ENCODE measurements around the gene UBXN1. TPM values are rescaled to one million over a fixed set of nuclear protein-coding genes. Genes with fewer than 3 reads are reported as not detected.

UBXN1 gene
- total and polyA plus RNA-seq, 2 donors = 142 to 191 TPM

- peak in 3 of 9 donors; percentile 30 to 77 (median 38) for DNase-seq (ENCODE audit: low read depth in 6 of 9, low spot score in 9 of 9)
- WGBS = under 1% methylated on average over 17 of the region's 17 CpGs
- peaks cover 0 to 11% of the 10 kb centered on the region in 2 donors for H3K9me3 ChIP-seq (ENCODE audit: control insufficient read depth in 2 of 2, insufficient read depth in 1 of 2, low read length in 1 of 2)
- peak overlapping the region; percentile 94 for H3K27ac ChIP-seq (ENCODE audit: low read depth in 1 of 2, low read length in 1 of 2)
- no peaks in the 10 kb centered on the region for H3K27me3 ChIP-seq (ENCODE audit: control insufficient read depth in 2 of 2, insufficient read depth in 1 of 2, low read length in 1 of 2)
- peak overlapping the region; percentile 77 to 97 for H3K4me3 ChIP-seq (ENCODE audit: low read length in 2 of 2)
- peaks cover 20 to 41% of the 10 kb centered on the region in 2 donors for H3K4me1 ChIP-seq (ENCODE audit: control insufficient read depth in 2 of 2, insufficient read depth in 2 of 2, low read length in 2 of 2)
- H3K36me3 ChIP-seq (ENCODE audit: control insufficient read depth in 2 of 2, insufficient read depth in 2 of 2, low read length in 1 of 2) = peaks cover 14 to 43% of the 10 kb centered on the region in 2 donors
Observed at GRCh38 chr11:62671236-62671607, 7.7 kb downstream of the UBXN1 start.

- Histone ChIP-seq H3K36me3 (ENCODE audit: control insufficient read depth in 2 of 2, insufficient read depth in 2 of 2, low read length in 1 of 2) (peaks cover 14 to 32% of the 10 kb centered on the region in 2 donors), H3K27ac (ENCODE audit: low read depth in 1 of 2, low read length in 1 of 2) (no peak overlapping the region), H3K9me3 (ENCODE audit: control insufficient read depth in 2 of 2, insufficient read depth in 1 of 2, low read length in 1 of 2) (peaks cover 0 to 15% of the 10 kb centered on the region in 2 donors), H3K27me3 (ENCODE audit: control insufficient read depth in 2 of 2, insufficient read depth in 1 of 2, low read length in 1 of 2) (no peaks in the 10 kb centered on the region), H3K4me1 (ENCODE audit: control insufficient read depth in 2 of 2, insufficient read depth in 2 of 2, low read length in 2 of 2) (peaks cover 25 to 47% of the 10 kb centered on the region in 2 donors), H3K4me3 (ENCODE audit: low read length in 2 of 2) (no peak overlapping the region)
- WGBS = 96% methylated on average over 4 of the region's 4 CpGs
- no peak for DNase-seq (ENCODE audit: low read depth in 6 of 9, low spot score in 9 of 9)
Observed at GRCh38 chr11:62669420-62670161, 9.3 kb downstream of the UBXN1 start.

GRCh38 chr11:62667460-62667859 is 11.4 kb downstream of the UBXN1 start:
- WGBS = 96% methylated on average over 2 of the region's 2 CpGs
- H3K4me3 ChIP-seq (ENCODE audit: low read length in 2 of 2) = no peak overlapping the region

GRCh38 chr11:62666259-62666926 is 12.5 kb downstream of the UBXN1 start:
- H3K27me3 ChIP-seq (ENCODE audit: control insufficient read depth in 2 of 2, insufficient read depth in 1 of 2, low read length in 1 of 2) = no peaks in the 10 kb centered on the region
- H3K4me1 ChIP-seq (ENCODE audit: control insufficient read depth in 2 of 2, insufficient read depth in 2 of 2, low read length in 2 of 2) = peaks cover 21 to 38% of the 10 kb centered on the region in 2 donors
- no peak for DNase-seq (ENCODE audit: low read depth in 6 of 9, low spot score in 9 of 9)
- H3K36me3 ChIP-seq (ENCODE audit: control insufficient read depth in 2 of 2, insufficient read depth in 2 of 2, low read length in 1 of 2) = peaks cover 26 to 33% of the 10 kb centered on the region in 2 donors
- H3K27ac ChIP-seq (ENCODE audit: low read depth in 1 of 2, low read length in 1 of 2) = peak overlapping the region; percentile 82 to 97
- H3K4me3 ChIP-seq (ENCODE audit: low read length in 2 of 2) = peak overlapping the region; percentile 71 to 90
- H3K9me3 ChIP-seq (ENCODE audit: control insufficient read depth in 2 of 2, insufficient read depth in 1 of 2, low read length in 1 of 2) = peaks cover 0 to 10% of the 10 kb centered on the region in 2 donors
- WGBS = 84% methylated on average over 16 of the region's 16 CpGs

More at GRCh38 chr11:62667460-62667859, 11.4 kb downstream of the UBXN1 start:
- H3K27me3 ChIP-seq (ENCODE audit: control insufficient read depth in 2 of 2, insufficient read depth in 1 of 2, low read length in 1 of 2) = no peaks in the 10 kb centered on the region
- H3K4me1 ChIP-seq (ENCODE audit: control insufficient read depth in 2 of 2, insufficient read depth in 2 of 2, low read length in 2 of 2) = peaks cover 24 to 43% of the 10 kb centered on the region in 2 donors
- peak overlapping the region in 1 of 2 donors; percentile 43 for H3K27ac ChIP-seq (ENCODE audit: low read depth in 1 of 2, low read length in 1 of 2)
- no peak for DNase-seq (ENCODE audit: low read depth in 6 of 9, low spot score in 9 of 9)
- H3K9me3 ChIP-seq (ENCODE audit: control insufficient read depth in 2 of 2, insufficient read depth in 1 of 2, low read length in 1 of 2) = peaks cover 0 to 15% of the 10 kb centered on the region in 2 donors
- H3K36me3 ChIP-seq (ENCODE audit: control insufficient read depth in 2 of 2, insufficient read depth in 2 of 2, low read length in 1 of 2) = peaks cover 22 to 26% of the 10 kb centered on the region in 2 donors

- DNase-seq (ENCODE audit: low read depth in 6 of 9, low spot score in 9 of 9) = peak in 4 of 9 donors; percentile 46 to 73 (median 52)
- Histone ChIP-seq H3K4me1 (ENCODE audit: control insufficient read depth in 2 of 2, insufficient read depth in 2 of 2, low read length in 2 of 2) (peaks cover 19 to 31% of the 10 kb centered on the region in 2 donors), H3K36me3 (ENCODE audit: control insufficient read depth in 2 of 2, insufficient read depth in 2 of 2, low read length in 1 of 2) (peaks cover 26 to 33% of the 10 kb centered on the region in 2 donors), H3K27me3 (ENCODE audit: control insufficient read depth in 2 of 2, insufficient read depth in 1 of 2, low read length in 1 of 2) (no peaks in the 10 kb centered on the region), H3K4me3 (ENCODE audit: low read length in 2 of 2) (peak overlapping the region; percentile 71 to 90), H3K9me3 (ENCODE audit: control insufficient read depth in 2 of 2, insufficient read depth in 1 of 2, low read length in 1 of 2) (peaks cover 0 to 10% of the 10 kb centered on the region in 2 donors), H3K27ac (ENCODE audit: low read depth in 1 of 2, low read length in 1 of 2) (peak overlapping the region; percentile 82 to 97)
- WGBS = 9% methylated on average over 39 of the region's 39 CpGs
Observed at GRCh38 chr11:62665599-62666258, 13.1 kb downstream of the UBXN1 start.

- H3K4me1 ChIP-seq (ENCODE audit: control insufficient read depth in 2 of 2, insufficient read depth in 2 of 2, low read length in 2 of 2) = peaks cover 18 to 27% of the 10 kb centered on the region in 2 donors
Observed at GRCh38 chr11:62665075-62665598, 13.7 kb downstream of the UBXN1 start, which contains the start of the genes C11orf98 and CSKMT. Gene C11orf98 (minus strand): TSS chr11:62665210. CDS start chr11:62665169, 41 bp downstream. Gene CSKMT (plus strand): TSS chr11:62665312. CDS start chr11:62665880, 568 bp downstream.

GRCh38 chr11:62664405-62665074 is 14.3 kb downstream of the UBXN1 start:
- Histone ChIP-seq H3K4me3 (ENCODE audit: low read length in 2 of 2) (peak overlapping the region; percentile 71 to 90), H3K27ac (ENCODE audit: low read depth in 1 of 2, low read length in 1 of 2) (peak overlapping the region; percentile 94 to 97), H3K9me3 (ENCODE audit: control insufficient read depth in 2 of 2, insufficient read depth in 1 of 2, low read length in 1 of 2) (peaks cover 0 to 10% of the 10 kb centered on the region in 2 donors), H3K27me3 (ENCODE audit: control insufficient read depth in 2 of 2, insufficient read depth in 1 of 2, low read length in 1 of 2) (no peaks in the 10 kb centered on the region), H3K4me1 (ENCODE audit: control insufficient read depth in 2 of 2, insufficient read depth in 2 of 2, low read length in 2 of 2) (peaks cover 18 to 22% of the 10 kb centered on the region in 2 donors), H3K36me3 (ENCODE audit: control insufficient read depth in 2 of 2, insufficient read depth in 2 of 2, low read length in 1 of 2) (peaks cover 26 to 33% of the 10 kb centered on the region in 2 donors)
- DNase-seq (ENCODE audit: low read depth in 6 of 9, low spot score in 9 of 9) = peak in 8 of 9 donors; percentile 44 to 85 (median 64)
- WGBS = 3% methylated on average over 36 of the region's 36 CpGs

More at GRCh38 chr11:62665075-62665598, 13.7 kb downstream of the UBXN1 start, which contains the start of the genes C11orf98 and CSKMT:
- Histone ChIP-seq H3K9me3 (ENCODE audit: control insufficient read depth in 2 of 2, insufficient read depth in 1 of 2, low read length in 1 of 2) (peaks cover 0 to 10% of the 10 kb centered on the region in 2 donors), H3K27me3 (ENCODE audit: control insufficient read depth in 2 of 2, insufficient read depth in 1 of 2, low read length in 1 of 2) (no peaks in the 10 kb centered on the region), H3K4me3 (ENCODE audit: low read length in 2 of 2) (peak within 1 kb of the TSS; percentile 71 to 90), H3K27ac (ENCODE audit: low read depth in 1 of 2, low read length in 1 of 2) (peak within 1 kb of the TSS; percentile 94 to 97), H3K36me3 (ENCODE audit: control insufficient read depth in 2 of 2, insufficient read depth in 2 of 2, low read length in 1 of 2) (peaks cover 26 to 33% of the 10 kb centered on the region in 2 donors)
- peak; percentile 87 to 97 (median 92) for DNase-seq (ENCODE audit: low read depth in 6 of 9, low spot score in 9 of 9)
- under 1% methylated on average over 47 of the region's 47 CpGs for WGBS

GRCh38 chr11:62656796-62657429 is 22.0 kb downstream of the UBXN1 start:
- H3K27ac ChIP-seq (ENCODE audit: low read depth in 1 of 2, low read length in 1 of 2) = no peak overlapping the region
- no peaks in the 10 kb centered on the region for H3K27me3 ChIP-seq (ENCODE audit: control insufficient read depth in 2 of 2, insufficient read depth in 1 of 2, low read length in 1 of 2)
- peaks cover 6 to 8% of the 10 kb centered on the region in 2 donors for H3K4me1 ChIP-seq (ENCODE audit: control insufficient read depth in 2 of 2, insufficient read depth in 2 of 2, low read length in 2 of 2)
- WGBS = 75% methylated on average over 5 of the region's 5 CpGs
- H3K36me3 ChIP-seq (ENCODE audit: control insufficient read depth in 2 of 2, insufficient read depth in 2 of 2, low read length in 1 of 2) = peaks cover 0 to 3% of the 10 kb centered on the region in 2 donors
- H3K4me3 ChIP-seq (ENCODE audit: low read length in 2 of 2) = no peak overlapping the region
- DNase-seq (ENCODE audit: low read depth in 6 of 9, low spot score in 9 of 9) = no peak
- H3K9me3 ChIP-seq (ENCODE audit: control insufficient read depth in 2 of 2, insufficient read depth in 1 of 2, low read length in 1 of 2) = no peaks in the 10 kb centered on the region

Data from thymus (tissue), 11 donors.